ENCODE results near the gene PDE10A.

The PDE10A gene

DNA sequence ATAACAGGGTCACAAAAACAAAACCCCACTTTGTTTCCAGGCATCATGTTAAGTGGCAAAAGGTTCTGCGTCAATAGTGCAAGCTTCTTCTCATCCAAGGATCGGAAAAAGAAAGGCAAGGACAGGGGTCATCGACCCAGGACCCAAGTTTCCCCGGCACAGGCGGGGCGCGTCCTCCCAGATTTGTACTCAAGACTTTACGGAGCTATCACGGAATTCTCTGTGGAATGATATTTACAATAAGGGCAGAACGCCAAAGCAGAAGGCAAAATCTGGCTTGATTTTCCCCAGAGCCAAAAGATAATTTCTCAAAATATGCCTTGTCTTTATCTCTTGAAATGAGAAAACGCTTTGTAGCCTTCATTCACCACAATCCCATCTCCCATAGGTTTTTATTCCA lies 25.5 kb downstream of the PDE10A start:
- no peak for DNase-seq (ENCODE audit: extremely low read depth, insufficient read length)
- TF ChIP-seq, protein P1, sequence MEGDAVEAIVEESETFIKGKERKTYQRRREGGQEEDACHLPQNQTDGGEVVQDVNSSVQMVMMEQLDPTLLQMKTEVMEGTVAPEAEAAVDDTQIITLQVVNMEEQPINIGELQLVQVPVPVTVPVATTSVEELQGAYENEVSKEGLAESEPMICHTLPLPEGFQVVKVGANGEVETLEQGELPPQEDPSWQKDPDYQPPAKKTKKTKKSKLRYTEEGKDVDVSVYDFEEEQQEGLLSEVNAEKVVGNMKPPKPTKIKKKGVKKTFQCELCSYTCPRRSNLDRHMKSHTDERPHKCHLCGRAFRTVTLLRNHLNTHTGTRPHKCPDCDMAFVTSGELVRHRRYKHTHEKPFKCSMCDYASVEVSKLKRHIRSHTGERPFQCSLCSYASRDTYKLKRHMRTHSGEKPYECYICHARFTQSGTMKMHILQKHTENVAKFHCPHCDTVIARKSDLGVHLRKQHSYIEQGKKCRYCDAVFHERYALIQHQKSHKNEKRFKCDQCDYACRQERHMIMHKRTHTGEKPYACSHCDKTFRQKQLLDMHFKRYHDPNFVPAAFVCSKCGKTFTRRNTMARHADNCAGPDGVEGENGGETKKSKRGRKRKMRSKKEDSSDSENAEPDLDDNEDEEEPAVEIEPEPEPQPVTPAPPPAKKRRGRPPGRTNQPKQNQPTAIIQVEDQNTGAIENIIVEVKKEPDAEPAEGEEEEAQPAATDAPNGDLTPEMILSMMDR (IDR thresholded peaks at IDR 0.05; ENCODE audit: insufficient read depth, low read length, poor library complexity, severe bottlenecking) = no peak
- Histone ChIP-seq H3K36me3 (ENCODE audit: control insufficient read depth, insufficient read depth, low read length) (no peaks in the 10 kb centered on the region), H3K27me3 (replicated peaks; ENCODE audit: control insufficient read depth, insufficient read depth, low read length) (no peaks in the 10 kb centered on the region; the same call in 1 of the 2 replicates), H3K4me3 (replicated peaks; ENCODE audit: low read depth, low read length) (no peak overlapping the region)

DNA sequence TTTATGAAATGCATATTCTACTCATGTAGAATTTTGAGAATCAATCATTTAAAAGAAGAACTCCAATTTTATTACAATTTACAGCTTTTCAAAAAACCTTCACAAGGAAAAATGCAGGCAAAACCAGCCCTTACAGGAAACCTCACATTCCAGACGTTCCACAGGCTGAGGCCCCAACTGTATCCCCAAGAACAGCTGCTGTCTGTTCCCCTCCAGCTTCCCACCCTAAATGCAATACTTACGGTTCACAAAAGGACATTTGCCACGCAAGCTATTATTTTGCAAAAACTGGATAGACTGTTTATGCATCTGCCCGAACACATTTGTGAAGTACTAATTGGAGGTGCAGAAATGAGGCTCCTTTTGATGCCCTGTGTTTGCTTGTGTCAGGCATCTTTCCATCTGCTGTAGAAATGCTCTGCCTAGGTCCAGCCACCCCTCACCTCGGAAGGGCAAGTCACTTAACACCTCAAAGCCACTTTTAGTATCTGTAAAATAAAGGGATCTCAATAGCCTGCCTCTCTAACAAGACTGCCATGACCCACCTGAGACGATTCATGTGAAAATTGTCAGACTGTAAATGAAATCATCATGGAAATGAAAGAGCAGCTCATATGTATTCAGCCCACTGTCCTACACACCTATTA lies 26.5 kb downstream of the PDE10A start:
- no peak for DNase-seq (ENCODE audit: extremely low read depth, insufficient read length)
- Histone ChIP-seq H3K36me3 (ENCODE audit: control insufficient read depth, insufficient read depth, low read length) (no peaks in the 10 kb centered on the region), H3K4me3 (replicated peaks; ENCODE audit: low read depth, low read length) (no peak overlapping the region), H3K27me3 (replicated peaks; ENCODE audit: control insufficient read depth, insufficient read depth, low read length) (no peaks in the 10 kb centered on the region; the same call in 1 of the 2 replicates)
- TF ChIP-seq, protein P1 (IDR thresholded peaks at IDR 0.05; ENCODE audit: insufficient read depth, low read length, poor library complexity, severe bottlenecking) = no peak

DNA sequence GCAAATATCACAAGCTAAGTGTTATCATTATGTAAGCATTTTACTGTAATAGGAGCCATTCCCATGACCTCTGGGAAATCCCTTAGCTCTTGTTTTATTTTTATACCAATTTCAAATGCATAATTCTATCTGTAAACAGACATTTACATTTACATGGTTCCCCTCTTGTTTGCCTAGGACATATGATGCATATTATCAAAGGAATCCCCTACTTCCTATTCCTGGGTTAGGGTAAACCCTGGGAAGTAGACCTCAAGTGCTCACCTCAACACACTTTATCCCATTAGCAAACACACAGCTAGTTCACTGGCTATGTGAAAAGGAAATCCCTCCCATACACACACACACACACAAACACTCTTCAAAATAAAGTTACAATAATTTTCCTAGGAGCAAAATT lies 27.1 kb downstream of the PDE10A start:
- no peaks in the 10 kb centered on the region for H3K36me3 ChIP-seq (ENCODE audit: control insufficient read depth, insufficient read depth, low read length)
- no peak overlapping the region for H3K4me3 ChIP-seq (replicated peaks; ENCODE audit: low read depth, low read length)
- no peaks in the 10 kb centered on the region; the same call in 1 of the 2 replicates for H3K27me3 ChIP-seq (replicated peaks; ENCODE audit: control insufficient read depth, insufficient read depth, low read length)
- DNase-seq (ENCODE audit: extremely low read depth, insufficient read length) = no peak
- TF ChIP-seq, protein P1 (IDR thresholded peaks at IDR 0.05; ENCODE audit: insufficient read depth, low read length, poor library complexity, severe bottlenecking) = no peak

DNA sequence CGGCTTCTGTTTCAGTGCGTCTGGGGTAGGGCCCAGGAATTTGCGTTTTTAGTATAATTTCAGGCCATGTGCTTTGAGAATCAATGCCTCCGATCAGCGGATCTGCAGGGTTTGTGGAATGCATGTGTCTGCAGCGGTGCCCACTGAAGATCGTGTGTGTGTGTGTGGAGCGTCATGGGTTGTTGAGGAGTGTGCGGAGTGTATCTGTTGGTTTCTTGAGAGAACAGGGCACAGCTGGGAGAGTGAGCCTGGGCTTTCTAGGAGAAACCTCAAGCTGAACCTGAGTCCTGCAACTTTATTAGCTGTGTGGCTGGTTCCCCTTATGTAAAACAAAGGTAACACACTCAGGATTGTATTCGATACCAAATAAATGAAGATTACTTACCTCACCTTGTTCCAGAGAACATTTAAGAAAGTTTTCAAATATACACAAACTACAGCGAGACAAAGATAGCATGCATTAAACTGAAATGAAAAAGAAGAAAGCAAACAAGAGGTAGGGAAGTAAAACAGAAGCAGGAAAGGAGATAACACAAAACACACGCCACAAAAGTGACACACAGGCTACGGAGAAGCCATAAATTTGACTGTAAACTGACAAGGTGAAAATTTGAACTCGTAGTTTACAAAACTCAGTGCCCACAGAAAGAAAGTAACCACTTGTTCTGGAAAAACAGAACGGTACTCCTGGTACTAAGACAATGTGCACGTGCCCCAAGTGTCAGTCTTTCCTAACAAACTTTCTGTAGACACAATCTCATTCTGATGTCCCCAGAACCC lies 28.8 kb downstream of the PDE10A start:
- TF ChIP-seq, protein P1 (IDR thresholded peaks at IDR 0.05; ENCODE audit: insufficient read depth, low read length, poor library complexity, severe bottlenecking) = no peak
- Histone ChIP-seq H3K4me3 (replicated peaks; ENCODE audit: low read depth, low read length) (no peak overlapping the region), H3K27me3 (replicated peaks; ENCODE audit: control insufficient read depth, insufficient read depth, low read length) (no peaks in the 10 kb centered on the region; the same call in 1 of the 2 replicates), H3K36me3 (ENCODE audit: control insufficient read depth, insufficient read depth, low read length) (no peaks in the 10 kb centered on the region)
- no peak for DNase-seq (ENCODE audit: extremely low read depth, insufficient read length)

DNA sequence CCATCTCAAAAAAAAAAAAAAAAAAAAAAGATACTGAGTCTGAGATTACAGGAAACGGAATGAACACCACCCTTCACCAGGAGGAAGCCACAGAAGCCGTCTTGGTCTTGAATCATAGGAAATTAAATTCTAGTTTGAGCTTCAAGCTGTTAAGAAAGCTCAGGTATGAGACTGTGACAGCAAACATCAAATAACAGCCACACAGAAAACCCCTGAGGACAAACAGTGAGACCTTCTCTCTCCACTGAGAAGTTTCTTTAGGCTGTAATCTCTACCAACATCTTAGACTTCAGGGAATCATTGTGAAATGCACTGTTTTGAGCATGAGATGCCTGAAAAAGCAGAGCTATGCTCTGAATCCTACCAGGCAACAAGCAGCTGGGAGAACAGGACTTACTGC lies 30.8 kb downstream of the PDE10A start:
- Histone ChIP-seq H3K27me3 (replicated peaks; ENCODE audit: control insufficient read depth, insufficient read depth, low read length) (no peaks in the 10 kb centered on the region; the same call in 1 of the 2 replicates), H3K36me3 (ENCODE audit: control insufficient read depth, insufficient read depth, low read length) (no peaks in the 10 kb centered on the region), H3K4me3 (replicated peaks; ENCODE audit: low read depth, low read length) (no peak overlapping the region)
- no peak for DNase-seq (ENCODE audit: extremely low read depth, insufficient read length)
- TF ChIP-seq, protein P1 (IDR thresholded peaks at IDR 0.05; ENCODE audit: insufficient read depth, low read length, poor library complexity, severe bottlenecking) = no peak
